GM19025 (cell line): ENCODE results near the gene PPP2R1B.
"Not testable (repeated sequence)": the region's sequence is repeated elsewhere in the genome, so short reads cannot be mapped to it uniquely, and the experiment has no call there.

Experiments used
- ATAC-seq: cut with Tn5 transposase; IDR thresholded peaks from one replicate; pipeline ENCODE4 v1.9.1; 2021; ENCODE audit warnings: mild to moderate bottlenecking, low read depth, moderate library complexity; ENCODE audit not compliant: unreplicated experiment

Gene PPP2R1B

DNA sequence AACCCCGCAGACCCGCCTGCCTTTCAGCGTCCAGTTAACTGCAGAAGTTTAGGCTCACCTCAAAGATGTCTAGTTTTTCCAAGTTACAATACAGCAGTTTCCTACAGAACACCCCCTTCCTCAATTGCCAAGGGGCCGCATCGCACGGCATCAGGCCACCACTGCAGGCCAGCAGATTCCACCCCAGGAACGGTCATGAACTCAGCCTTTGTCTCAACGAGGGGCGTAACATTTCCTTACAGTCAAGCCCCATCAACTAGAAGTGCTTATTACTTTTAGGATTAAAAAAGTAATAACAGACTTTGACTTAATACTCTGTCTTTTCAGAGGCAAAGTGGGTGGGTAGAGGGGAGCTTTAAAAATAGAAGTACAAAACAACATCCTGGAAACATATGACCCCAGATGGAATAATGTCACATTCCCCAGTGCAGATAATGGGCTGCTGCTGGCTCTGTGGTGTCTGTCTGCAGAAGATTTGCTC lies 36.3 kb downstream of the PPP2R1B start:
- no peak for ATAC-seq

- ATAC-seq, result no peak
Observed at GRCh38 chr11:111729071-111729830, 36.9 kb downstream of the PPP2R1B start.

GRCh38 chr11:111727431-111727830 lies 38.8 kb downstream of the PPP2R1B start:
- no peak for ATAC-seq

GRCh38 chr11:111726301-111726713 lies 39.9 kb downstream of the PPP2R1B start:
- ATAC-seq, result no peak

DNA sequence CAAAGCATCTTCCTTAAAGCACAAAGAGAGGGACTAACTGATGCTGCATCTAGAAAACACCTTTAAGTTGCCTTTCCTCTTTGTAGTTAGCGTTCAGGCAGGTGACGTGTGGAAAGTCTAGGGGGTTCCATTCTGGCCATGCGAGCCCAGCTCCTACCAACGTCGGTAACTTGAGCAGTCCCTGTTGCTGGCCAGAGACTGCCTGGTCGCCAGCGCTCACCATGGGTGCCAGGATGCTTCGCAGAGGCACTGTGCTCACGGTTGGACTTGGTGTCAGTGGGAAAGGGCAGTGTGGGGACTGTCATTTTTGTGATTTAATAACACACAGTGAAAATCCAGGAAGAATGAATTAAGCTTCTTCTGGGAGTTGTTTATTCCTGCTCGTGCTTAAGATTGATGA lies 40.6 kb downstream of the PPP2R1B start:
- no peak for ATAC-seq

GRCh38 chr11:111724615-111725129 lies 41.5 kb downstream of the PPP2R1B start:
- no peak for ATAC-seq

DNA sequence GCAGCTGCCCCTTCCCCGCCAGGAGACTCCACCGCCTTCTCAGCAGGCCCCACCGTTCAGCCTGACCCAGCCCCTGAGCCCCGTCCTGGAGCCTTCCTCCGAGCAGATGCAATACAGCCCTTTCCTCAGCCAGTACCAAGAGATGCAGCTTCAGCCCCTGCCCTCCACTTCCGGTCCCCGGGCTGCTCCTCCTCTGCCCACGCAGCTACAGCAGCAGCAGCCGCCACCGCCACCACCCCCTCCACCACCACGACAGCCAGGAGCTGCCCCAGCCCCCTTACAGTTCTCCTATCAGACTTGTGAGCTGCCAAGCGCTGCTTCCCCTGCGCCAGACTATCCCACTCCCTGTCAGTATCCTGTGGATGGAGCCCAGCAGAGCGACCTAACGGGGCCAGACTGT lies 42.6 kb downstream of the PPP2R1B start:
- ATAC-seq, result no peak

GRCh38 chr11:111722501-111722900 lies 43.7 kb downstream of the PPP2R1B start:
- ATAC-seq, result no peak

- no peak for ATAC-seq
Observed at GRCh38 chr11:111720801-111721494, 45.2 kb downstream of the PPP2R1B start.

- ATAC-seq, result no peak
Observed at GRCh38 chr11:111719379-111719778, 46.8 kb downstream of the PPP2R1B start.

DNA sequence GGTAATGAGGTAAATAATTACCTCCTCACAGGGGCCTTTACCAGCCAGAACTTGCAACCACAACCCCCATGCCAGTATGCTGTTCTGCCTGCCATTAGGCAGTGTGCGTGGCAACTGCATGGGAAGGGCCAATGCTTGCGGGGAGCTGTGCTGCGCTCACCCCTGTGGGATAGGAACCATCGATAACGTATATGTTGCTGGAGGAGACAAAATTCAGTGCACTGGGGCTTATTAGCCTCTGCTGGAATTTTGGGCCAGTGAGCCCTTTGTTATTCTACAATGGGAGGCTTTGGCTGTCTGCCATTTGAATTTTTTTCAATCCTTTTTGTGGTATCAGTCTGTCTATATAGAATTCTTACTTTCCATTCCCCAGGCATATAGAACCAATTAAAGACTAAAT lies 47.3 kb downstream of the PPP2R1B start:
- no peak for ATAC-seq

GRCh38 chr11:111718436-111718835 lies 47.8 kb downstream of the PPP2R1B start:
- no peak for ATAC-seq

GRCh38 chr11:111717660-111718059 lies 48.5 kb downstream of the PPP2R1B start:
- not testable (repeated sequence) for ATAC-seq

- ATAC-seq, result no peak
Observed at GRCh38 chr11:111715142-111715816, 50.9 kb downstream of the PPP2R1B start.

- no peak for ATAC-seq
Observed at GRCh38 chr11:111714522-111714921, 51.7 kb downstream of the PPP2R1B start.

GRCh38 chr11:111707691-111708067 lies 58.5 kb downstream of the PPP2R1B start:
- no peak for ATAC-seq

DNA sequence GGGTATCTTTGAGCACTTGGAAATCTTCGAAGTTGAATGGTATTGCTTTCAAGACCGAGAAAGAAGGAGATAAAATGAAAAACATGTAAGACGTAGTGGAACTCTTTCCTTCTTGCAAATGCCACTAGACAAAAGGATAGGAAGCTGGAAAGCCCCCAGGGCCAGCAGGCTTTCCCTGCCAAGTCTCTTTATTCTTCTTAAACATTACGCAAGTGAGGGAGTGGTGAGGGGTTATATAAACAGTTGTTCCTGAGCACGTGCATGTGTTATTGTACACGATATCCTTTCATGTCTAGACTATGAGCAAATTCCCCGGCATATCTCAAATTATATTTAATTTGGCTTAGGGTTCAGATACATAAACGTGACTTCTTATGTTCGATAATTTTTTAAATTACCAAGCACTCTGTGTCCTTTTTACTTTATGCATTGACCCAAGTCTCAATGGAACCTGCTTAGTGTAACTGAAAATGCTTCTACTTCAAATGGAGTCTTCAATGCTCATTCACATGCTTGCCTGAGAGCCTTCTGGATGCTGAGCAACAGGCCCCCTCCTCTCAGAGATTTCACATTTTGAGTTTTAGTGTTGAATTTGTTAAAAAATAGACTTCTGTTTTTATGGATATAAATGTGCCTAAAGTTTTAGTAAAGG lies 59.0 kb downstream of the PPP2R1B start:
- ATAC-seq, result no peak

DNA sequence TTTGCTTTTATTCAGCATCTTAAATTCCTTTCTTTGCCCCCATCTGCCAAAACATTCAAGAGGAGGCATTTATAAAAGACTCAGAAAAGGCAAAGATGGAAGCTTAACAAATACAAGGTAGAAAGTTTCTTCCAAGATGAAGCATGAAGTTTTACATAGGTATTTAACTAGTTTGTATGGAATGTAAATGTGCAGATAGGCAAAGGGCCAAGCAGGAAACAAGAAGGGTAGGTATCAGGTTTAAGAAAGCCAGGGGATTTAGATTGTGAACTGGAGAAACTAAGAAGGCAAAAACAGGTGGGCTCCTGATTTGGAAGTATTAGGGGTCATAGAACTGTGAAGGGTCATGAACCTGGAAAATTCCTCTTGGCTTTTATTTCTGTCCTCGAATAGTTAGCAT lies 62.6 kb downstream of the PPP2R1B start:
- no peak for ATAC-seq

DNA sequence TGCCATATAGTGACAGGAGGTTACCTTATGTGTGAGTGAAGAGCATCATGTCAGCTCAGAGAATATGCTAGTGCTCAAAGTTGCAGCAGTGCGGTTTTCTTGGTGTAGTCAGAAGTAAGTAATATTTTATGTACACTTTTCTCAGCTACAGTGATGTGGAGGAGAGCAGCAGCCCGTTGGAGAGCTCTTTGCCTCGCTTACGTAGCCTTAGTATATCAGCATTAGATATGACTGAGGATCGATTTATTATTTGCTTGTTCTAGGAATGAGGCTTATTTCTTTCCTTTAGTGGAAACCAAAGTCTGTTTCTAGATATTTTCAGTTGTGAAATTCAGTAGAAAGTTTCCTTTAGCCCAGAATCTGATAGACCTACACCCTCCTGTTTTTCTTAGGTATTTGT lies 63.6 kb downstream of the PPP2R1B start:
- no peak for ATAC-seq

- no peak for ATAC-seq
Observed at GRCh38 chr11:111700162-111700561, 66.0 kb downstream of the PPP2R1B start.
